Stomach (tissue), 4 donors: ENCODE results near the gene TAGLN2.

Source experiments
- EP300 ChIP-seq: sonication (generic); formaldehyde crosslinking; IDR thresholded peaks from one replicate; pipeline ENCODE4 v1.6.1; 2017; ENCODE audit warnings: antibody characterized with exemption
- POLR2A ChIP-seq, 4 donors: fragments of 450-650 bp; IDR thresholded peaks; one replicate each; pipeline ENCODE4 v1.6.1; 2016; ENCODE audit warnings: antibody characterized with exemption in 4 of 4, control low read depth in 2 of 4, mild to moderate bottlenecking in 1 of 4, moderate library complexity in 1 of 4
- POLR2AphosphoS5 ChIP-seq, 3 donors: sonication (generic); formaldehyde crosslinking; IDR thresholded peaks; one replicate each; pipeline ENCODE4 v1.6.1; 2016; ENCODE audit warnings: antibody characterized with exemption in 3 of 3
- TF ChIP-seq, protein P1 (sequence below), 7 experiments: fragments of 450-650 bp in 4 of 7; fragments of 200-600 bp in 3 of 7; sonication (generic) in 3 of 7; IDR thresholded peaks; one replicate each; pipeline ENCODE4 v1.5.1; 2016 to 2019; ENCODE audit warnings: antibody characterized with exemption in 7 of 7, control low read depth in 2 of 7, mild to moderate bottlenecking in 1 of 7

- TF ChIP-seq POLR2A (IDR thresholded peaks at IDR 0.05) (no peak), POLR2AphosphoS5 (IDR thresholded peaks at IDR 0.05) (no peak), EP300 (no peak)
- TF ChIP-seq, protein P1, sequence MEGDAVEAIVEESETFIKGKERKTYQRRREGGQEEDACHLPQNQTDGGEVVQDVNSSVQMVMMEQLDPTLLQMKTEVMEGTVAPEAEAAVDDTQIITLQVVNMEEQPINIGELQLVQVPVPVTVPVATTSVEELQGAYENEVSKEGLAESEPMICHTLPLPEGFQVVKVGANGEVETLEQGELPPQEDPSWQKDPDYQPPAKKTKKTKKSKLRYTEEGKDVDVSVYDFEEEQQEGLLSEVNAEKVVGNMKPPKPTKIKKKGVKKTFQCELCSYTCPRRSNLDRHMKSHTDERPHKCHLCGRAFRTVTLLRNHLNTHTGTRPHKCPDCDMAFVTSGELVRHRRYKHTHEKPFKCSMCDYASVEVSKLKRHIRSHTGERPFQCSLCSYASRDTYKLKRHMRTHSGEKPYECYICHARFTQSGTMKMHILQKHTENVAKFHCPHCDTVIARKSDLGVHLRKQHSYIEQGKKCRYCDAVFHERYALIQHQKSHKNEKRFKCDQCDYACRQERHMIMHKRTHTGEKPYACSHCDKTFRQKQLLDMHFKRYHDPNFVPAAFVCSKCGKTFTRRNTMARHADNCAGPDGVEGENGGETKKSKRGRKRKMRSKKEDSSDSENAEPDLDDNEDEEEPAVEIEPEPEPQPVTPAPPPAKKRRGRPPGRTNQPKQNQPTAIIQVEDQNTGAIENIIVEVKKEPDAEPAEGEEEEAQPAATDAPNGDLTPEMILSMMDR (IDR thresholded peaks at IDR 0.05): no peak
Measured at GRCh38 chr1:159882527-159882862, 42.8 kb downstream of the TAGLN2 start.
